Cardiac muscle cell (in vitro differentiated cells and primary cell): Measurements from ENCODE around the gene UMAD1. TPM values are rescaled to one million over a fixed set of nuclear protein-coding genes. Genes with fewer than 3 reads are reported as not detected.

Source experiments
- DNase-seq, 2 donors: peaks; one replicate each; pipeline versions ENCODE4 v3.0.0 to v3.0.0-alpha.2; 2010 to 2017; ENCODE audit warnings: low read depth in 1 of 2, low spot score in 1 of 2
- H3K27ac ChIP-seq: fragments of 200-600 bp; sonication (generic); 2 replicates; pipeline ENCODE4 v1.5.1; 2016
- H3K27me3 ChIP-seq: fragments of 200-600 bp; sonication (generic); 2 replicates; pipeline ENCODE4 v1.6.0; 2016; ENCODE audit warnings: control low read depth
- H3K36me3 ChIP-seq: fragments of 200-600 bp; sonication (generic); 2 replicates; pipeline ENCODE4 v1.5.1; 2016; ENCODE audit warnings: control low read depth
- H3K4me1 ChIP-seq: fragments of 200-600 bp; sonication (generic); 2 replicates; pipeline ENCODE4 v1.8.1; 2017; ENCODE audit warnings: low read depth, mild to moderate bottlenecking, mixed run types
- H3K4me3 ChIP-seq: fragments of 200-600 bp; sonication (generic); 2 replicates; pipeline ENCODE4 v1.5.1; 2016; ENCODE audit warnings: mild to moderate bottlenecking
- H3K9me3 ChIP-seq: fragments of 200-600 bp; sonication (generic); 2 replicates; pipeline ENCODE4 v1.5.1; 2017; ENCODE audit warnings: low read depth, mild to moderate bottlenecking, control low read depth
- polyA plus RNA-seq: library from polyadenylated mRNA; unstranded; fragments of >200 nt; fragmentation: Nextera tagmentation; extraction: Ambion mirVana; gene quantifications from 2 replicates; pipeline ENCODE4 v1.2.1, GENCODE V29; 2016
- total RNA-seq: library from RNA; depleted of rRNA; stranded (reverse); fragments of >200 nt; gene quantifications from 2 replicates; pipeline ENCODE4 v1.2.3, GENCODE V29; 2016
- TF ChIP-seq, protein P1 (sequence below): IDR thresholded peaks from 2 replicates; pipeline ENCODE4 v1.5.1; 2012; ENCODE audit warnings: low read depth, mild to moderate bottlenecking, low read length

The UMAD1 gene
- total and polyA plus RNA-seq, 2 experiments from 2014 or later: 8.2 to 12.9 TPM

DNA sequence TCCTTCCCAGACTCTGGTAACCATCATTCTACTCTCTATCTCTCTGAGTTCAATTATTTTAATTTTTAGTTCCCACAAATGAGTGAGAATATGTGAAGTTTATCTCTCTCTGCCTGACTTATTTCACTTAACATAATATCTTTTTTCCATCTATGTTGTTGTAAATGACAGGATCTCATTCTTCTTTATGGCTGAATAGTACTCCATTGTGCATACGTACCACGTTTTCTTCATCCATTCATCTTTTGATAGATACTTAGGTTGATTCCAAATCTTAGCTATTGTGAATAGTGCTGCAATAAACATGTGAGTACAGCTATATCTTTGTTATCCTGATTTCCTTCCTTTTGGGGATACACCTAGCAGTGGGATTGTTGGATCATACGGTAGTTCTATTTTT is 54.0 kb downstream of the UMAD1 start:
- Histone ChIP-seq H3K27ac (no peak overlapping the region), H3K4me3 (no peak overlapping the region), H3K27me3 (no peaks in the 10 kb centered on the region), H3K4me1 (no peaks in the 10 kb centered on the region), H3K36me3 (no peaks in the 10 kb centered on the region), H3K9me3 (no peaks in the 10 kb centered on the region)
- DNase-seq: no peak
- TF ChIP-seq, protein P1, sequence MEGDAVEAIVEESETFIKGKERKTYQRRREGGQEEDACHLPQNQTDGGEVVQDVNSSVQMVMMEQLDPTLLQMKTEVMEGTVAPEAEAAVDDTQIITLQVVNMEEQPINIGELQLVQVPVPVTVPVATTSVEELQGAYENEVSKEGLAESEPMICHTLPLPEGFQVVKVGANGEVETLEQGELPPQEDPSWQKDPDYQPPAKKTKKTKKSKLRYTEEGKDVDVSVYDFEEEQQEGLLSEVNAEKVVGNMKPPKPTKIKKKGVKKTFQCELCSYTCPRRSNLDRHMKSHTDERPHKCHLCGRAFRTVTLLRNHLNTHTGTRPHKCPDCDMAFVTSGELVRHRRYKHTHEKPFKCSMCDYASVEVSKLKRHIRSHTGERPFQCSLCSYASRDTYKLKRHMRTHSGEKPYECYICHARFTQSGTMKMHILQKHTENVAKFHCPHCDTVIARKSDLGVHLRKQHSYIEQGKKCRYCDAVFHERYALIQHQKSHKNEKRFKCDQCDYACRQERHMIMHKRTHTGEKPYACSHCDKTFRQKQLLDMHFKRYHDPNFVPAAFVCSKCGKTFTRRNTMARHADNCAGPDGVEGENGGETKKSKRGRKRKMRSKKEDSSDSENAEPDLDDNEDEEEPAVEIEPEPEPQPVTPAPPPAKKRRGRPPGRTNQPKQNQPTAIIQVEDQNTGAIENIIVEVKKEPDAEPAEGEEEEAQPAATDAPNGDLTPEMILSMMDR: no peak

DNA sequence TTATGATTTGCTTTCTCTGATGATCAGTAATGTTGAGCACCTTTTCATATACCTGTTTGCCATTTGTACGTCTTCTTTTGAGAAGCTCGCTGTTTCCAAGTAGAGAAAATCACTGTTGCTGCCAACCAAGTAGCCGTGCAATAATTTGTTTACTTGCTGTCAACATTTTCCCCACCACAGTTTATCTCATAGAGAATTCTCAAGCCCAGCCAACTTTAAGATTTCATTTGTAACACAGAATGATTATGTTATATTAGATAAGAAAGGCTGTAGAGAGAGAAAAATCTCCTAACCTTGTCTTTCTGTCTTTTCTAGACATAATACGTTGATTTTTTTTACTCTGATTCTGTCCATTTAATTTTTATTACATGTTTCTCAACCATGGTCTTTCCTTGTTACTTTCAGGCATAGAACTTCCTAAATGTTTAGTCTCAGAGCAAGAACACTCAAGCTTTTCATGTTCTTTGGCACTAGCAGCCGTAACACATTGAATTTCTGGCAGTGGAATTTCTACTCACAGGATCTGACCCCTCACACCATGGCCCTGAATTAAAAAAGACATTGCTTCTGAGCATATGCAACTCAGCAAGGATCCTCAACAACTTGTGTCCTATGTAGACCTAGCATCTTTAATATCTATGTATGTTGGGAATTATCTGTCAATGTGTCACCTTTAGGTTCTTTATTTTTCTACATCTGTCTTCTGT is 54.7 kb downstream of the UMAD1 start:
- no peak overlapping the region for H3K27ac ChIP-seq
- no peaks in the 10 kb centered on the region for H3K36me3 ChIP-seq
- H3K4me1 ChIP-seq: no peaks in the 10 kb centered on the region
- no peaks in the 10 kb centered on the region for H3K9me3 ChIP-seq
- no peaks in the 10 kb centered on the region for H3K27me3 ChIP-seq
- TF ChIP-seq, protein P1: no peak
- peak in 1 of 2 donors; percentile 15 for DNase-seq
- no peak overlapping the region for H3K4me3 ChIP-seq

DNA sequence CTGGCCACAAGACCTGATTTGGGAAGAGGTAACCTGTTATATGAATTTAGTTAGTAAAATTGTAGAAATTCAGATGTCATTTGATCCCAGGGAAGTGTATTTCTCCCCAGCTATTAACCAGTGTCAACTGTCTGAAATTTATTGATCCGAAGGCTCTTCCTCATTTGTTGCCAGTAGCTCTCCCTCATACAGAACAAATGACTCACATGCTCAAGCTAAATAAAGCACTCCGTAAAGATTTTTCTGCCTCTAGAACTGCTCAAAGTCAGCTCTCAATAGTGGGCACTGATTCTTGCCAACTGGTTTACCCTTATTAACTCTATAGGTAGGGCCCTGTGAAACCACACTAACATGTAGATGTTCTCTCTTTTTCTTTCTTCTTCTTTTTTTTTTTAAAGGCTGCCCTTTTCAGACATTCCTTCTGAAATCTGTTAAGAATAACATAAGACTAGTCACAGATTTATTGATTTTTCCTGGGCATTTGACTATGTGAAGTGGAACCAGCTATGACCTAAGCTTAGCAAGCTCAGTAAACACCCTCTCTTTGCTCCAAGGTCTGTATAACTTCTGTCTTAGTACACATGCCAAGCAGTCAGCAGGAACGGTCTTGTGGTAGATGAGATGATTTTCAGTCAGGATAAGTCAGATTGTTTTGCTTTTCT is 56.0 kb downstream of the UMAD1 start:
- Histone ChIP-seq H3K27me3 (no peaks in the 10 kb centered on the region), H3K9me3 (no peaks in the 10 kb centered on the region), H3K4me1 (no peaks in the 10 kb centered on the region), H3K36me3 (no peaks in the 10 kb centered on the region), H3K27ac (no peak overlapping the region), H3K4me3 (no peak overlapping the region)
- DNase-seq: no peak
- TF ChIP-seq, protein P1: no peak

DNA sequence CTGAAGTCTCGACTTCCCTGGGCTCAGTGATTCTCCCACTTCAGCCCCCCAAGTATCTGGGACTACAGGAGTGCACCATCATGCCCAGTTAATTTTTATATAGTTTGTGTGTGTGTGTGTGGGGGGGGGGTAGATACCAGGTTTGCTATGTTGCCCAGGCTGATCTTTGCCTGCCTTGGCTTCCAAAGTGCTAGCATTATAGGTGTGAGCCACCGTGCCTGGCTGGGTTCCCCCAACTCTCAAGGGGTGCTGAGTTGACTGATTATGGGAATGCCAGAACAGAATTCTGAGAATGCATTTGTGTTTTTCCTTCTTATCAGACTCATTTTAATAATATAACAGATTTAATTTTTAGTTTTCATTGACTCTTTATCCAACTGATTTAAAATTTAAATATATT is 58.4 kb downstream of the UMAD1 start:
- Histone ChIP-seq H3K9me3 (no peaks in the 10 kb centered on the region), H3K27me3 (no peaks in the 10 kb centered on the region), H3K4me1 (peaks cover 6% of the 10 kb centered on the region), H3K36me3 (no peaks in the 10 kb centered on the region), H3K27ac (no peak overlapping the region), H3K4me3 (no peak overlapping the region)
- no peak for DNase-seq
- TF ChIP-seq, protein P1: no peak

DNA sequence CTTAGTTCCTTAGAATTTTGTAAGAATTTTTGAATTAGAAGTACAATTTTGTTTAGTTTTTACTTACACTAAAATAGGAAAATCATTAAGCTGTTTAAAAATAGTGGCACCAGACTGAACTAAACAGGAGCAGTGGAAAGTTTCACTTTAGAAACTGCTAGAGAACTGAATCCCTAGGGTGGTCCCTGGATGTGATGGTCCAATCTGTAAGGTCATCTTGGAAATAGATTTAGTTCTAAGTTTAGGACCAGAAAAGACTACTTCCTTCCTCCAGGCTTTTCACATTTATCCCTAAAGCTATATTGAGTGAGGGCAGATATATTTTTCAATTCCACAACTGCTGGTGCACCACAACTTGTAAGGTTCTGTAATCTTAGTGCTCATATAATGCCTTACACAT is 58.8 kb downstream of the UMAD1 start:
- Histone ChIP-seq H3K36me3 (no peaks in the 10 kb centered on the region), H3K27me3 (no peaks in the 10 kb centered on the region), H3K4me1 (peaks cover 6% of the 10 kb centered on the region), H3K27ac (no peak overlapping the region), H3K4me3 (no peak overlapping the region), H3K9me3 (no peaks in the 10 kb centered on the region)
- DNase-seq: no peak
- TF ChIP-seq, protein P1: no peak
